Naive B cell (primary cell): ENCODE data around the gene ANKRD10. TPM values are rescaled to one million over a fixed set of nuclear protein-coding genes. Genes with fewer than 3 reads are reported as not detected.

Experiments used
- ATAC-seq, 2 donors: fragments of 150-1000 bp; cut with Tn5 transposase; 2 replicates each; pipeline ENCODE4 v1.10.0; 2021; ENCODE audit warnings: low read depth in 2 of 2, mild to moderate bottlenecking in 2 of 2, moderate library complexity in 2 of 2
- DNase-seq: peaks from one replicate; pipeline ENCODE4 v3.0.0; 2022
- H3K27ac Mint-ChIP-seq, 6 donors: one replicate each; pipeline ENCODE4 v1.8.0; 2020 to 2022; ENCODE audit warnings: mild to moderate bottlenecking in 6 of 6, mixed read lengths in 6 of 6, moderate library complexity in 5 of 6, inconsistent platforms in 2 of 6
- H3K27me3 Mint-ChIP-seq, 3 donors: one replicate each; pipeline ENCODE4 v1.8.0; 2021 to 2022; ENCODE audit warnings: mixed read lengths in 3 of 3, mild to moderate bottlenecking in 1 of 3
- H3K36me3 Mint-ChIP-seq, 2 donors: one replicate each; pipeline ENCODE4 v1.8.0; 2020 to 2022; ENCODE audit warnings: mixed read lengths in 2 of 2, inconsistent platforms in 1 of 2, mild to moderate bottlenecking in 1 of 2
- H3K4me1 Mint-ChIP-seq, 3 donors: one replicate each; pipeline ENCODE4 v1.8.0; 2020 to 2022; ENCODE audit warnings: mixed read lengths in 3 of 3, inconsistent platforms in 1 of 3, mild to moderate bottlenecking in 1 of 3, moderate library complexity in 1 of 3
- H3K4me3 Mint-ChIP-seq, 8 donors: one replicate each; pipeline ENCODE4 v1.8.0; 2020 to 2022; ENCODE audit warnings: mild to moderate bottlenecking in 8 of 8, mixed read lengths in 8 of 8, moderate library complexity in 8 of 8, inconsistent platforms in 2 of 8
- H3K9me3 Mint-ChIP-seq, 7 donors: one replicate each; pipeline ENCODE4 v1.8.0; 2020 to 2022; ENCODE audit warnings: mixed read lengths in 7 of 7, mild to moderate bottlenecking in 5 of 7, inconsistent platforms in 2 of 7, moderate library complexity in 1 of 7
- polyA plus RNA-seq, 6 donors: library from polyadenylated mRNA; unstranded; fragments of 300-500 nt; fragmentation: Illumina TruSeq; gene quantifications; one replicate each; pipeline ENCODE4 v1.2.3, GENCODE V29; 2021; ENCODE audit warnings: low read depth in 6 of 6

ANKRD10 gene
- polyA plus RNA-seq, 6 donors from 2014 or later = 85.0 to 127 (median 111) TPM

- no peak for DNase-seq
- Mint-ChIP-seq H3K27ac (no peak overlapping the region), H3K36me3 (peaks cover 0 to 13% of the 10 kb centered on the region in 2 donors), H3K27me3 (no peaks in the 10 kb centered on the region), H3K9me3 (no peaks in the 10 kb centered on the region), H3K4me3 (no peak overlapping the region), H3K4me1 (peaks cover 30 to 32% (median 31%) of the 10 kb centered on the region in 3 donors)
- no peak for ATAC-seq
These were observed 10.1 kb downstream of the ANKRD10 start for GRCh38 chr13:110904748-110905147.

GRCh38 chr13:110902370-110902769 is 12.5 kb downstream of the ANKRD10 start:
- H3K4me3 Mint-ChIP-seq = no peak overlapping the region
- peaks cover 8 to 14% (median 10%) of the 10 kb centered on the region in 3 donors for H3K4me1 Mint-ChIP-seq
- H3K36me3 Mint-ChIP-seq = no peaks in the 10 kb centered on the region

GRCh38 chr13:110897521-110897920 is 17.3 kb downstream of the ANKRD10 start:
- H3K36me3 Mint-ChIP-seq = peaks cover 0 to 8% of the 10 kb centered on the region in 2 donors
- no peak for ATAC-seq
- peaks cover 0 to 1% (median 0%) of the 10 kb centered on the region in 3 donors for H3K4me1 Mint-ChIP-seq
- H3K27me3 Mint-ChIP-seq = no peaks in the 10 kb centered on the region
- DNase-seq = no peak
- H3K4me3 Mint-ChIP-seq = no peak overlapping the region
- H3K27ac Mint-ChIP-seq = no peak overlapping the region
- no peaks in the 10 kb centered on the region for H3K9me3 Mint-ChIP-seq

More at GRCh38 chr13:110902370-110902769, 12.5 kb downstream of the ANKRD10 start:
- H3K9me3 Mint-ChIP-seq = no peaks in the 10 kb centered on the region
- no peak for DNase-seq
- no peak for ATAC-seq
- no peak overlapping the region for H3K27ac Mint-ChIP-seq
- H3K27me3 Mint-ChIP-seq = no peaks in the 10 kb centered on the region

- peaks cover 0 to 1% (median 0%) of the 10 kb centered on the region in 3 donors for H3K4me1 Mint-ChIP-seq
- ATAC-seq (no peak), DNase-seq (no peak)
- no peaks in the 10 kb centered on the region for H3K9me3 Mint-ChIP-seq
- no peak overlapping the region for H3K27ac Mint-ChIP-seq
- no peaks in the 10 kb centered on the region for H3K27me3 Mint-ChIP-seq
- H3K4me3 Mint-ChIP-seq = no peak overlapping the region
- H3K36me3 Mint-ChIP-seq = peaks cover 0 to 8% of the 10 kb centered on the region in 2 donors
These were observed 17.9 kb downstream of the ANKRD10 start for GRCh38 chr13:110897014-110897413.

- H3K4me3 Mint-ChIP-seq = no peak overlapping the region
- no peaks in the 10 kb centered on the region for H3K27me3 Mint-ChIP-seq
- DNase-seq (no peak), ATAC-seq (no peak)
- H3K27ac Mint-ChIP-seq = no peak overlapping the region
- H3K36me3 Mint-ChIP-seq = peaks cover 0 to 8% of the 10 kb centered on the region in 2 donors
- H3K9me3 Mint-ChIP-seq = no peaks in the 10 kb centered on the region
- H3K4me1 Mint-ChIP-seq = peaks cover 0 to 1% (median 0%) of the 10 kb centered on the region in 3 donors
These were observed 20.8 kb downstream of the ANKRD10 start for GRCh38 chr13:110894086-110894485.

- ATAC-seq (no peak), DNase-seq (no peak)
- no peaks in the 10 kb centered on the region for H3K9me3 Mint-ChIP-seq
- peaks cover 0 to 1% (median 0%) of the 10 kb centered on the region in 3 donors for H3K4me1 Mint-ChIP-seq
- no peaks in the 10 kb centered on the region for H3K27me3 Mint-ChIP-seq
- no peak overlapping the region for H3K4me3 Mint-ChIP-seq
- no peak overlapping the region for H3K27ac Mint-ChIP-seq
- peaks cover 0 to 8% of the 10 kb centered on the region in 2 donors for H3K36me3 Mint-ChIP-seq
These were observed 21.3 kb downstream of the ANKRD10 start for GRCh38 chr13:110893571-110893970.

GRCh38 chr13:110890279-110891165 is 24.3 kb downstream of the ANKRD10 start:
- Mint-ChIP-seq H3K4me3 (no peak overlapping the region), H3K27me3 (no peaks in the 10 kb centered on the region), H3K4me1 (peaks cover 0 to 4% (median 1%) of the 10 kb centered on the region in 3 donors), H3K27ac (peak overlapping the region in 1 of 6 donors; percentile 26), H3K36me3 (peaks cover 0 to 8% of the 10 kb centered on the region in 2 donors), H3K9me3 (no peaks in the 10 kb centered on the region)
- no peak for ATAC-seq
- DNase-seq = no peak

GRCh38 chr13:110888390-110888789 is 26.5 kb downstream of the ANKRD10 start:
- DNase-seq = no peak
- no peak for ATAC-seq
- Mint-ChIP-seq H3K4me3 (no peak overlapping the region), H3K4me1 (peaks cover 0 to 4% (median 0%) of the 10 kb centered on the region in 3 donors), H3K27me3 (no peaks in the 10 kb centered on the region), H3K27ac (peak overlapping the region in 2 of 6 donors; percentile 4 to 67), H3K36me3 (peaks cover 0 to 8% of the 10 kb centered on the region in 2 donors), H3K9me3 (no peaks in the 10 kb centered on the region)

GRCh38 chr13:110887597-110888333 is 27.1 kb downstream of the ANKRD10 start:
- DNase-seq (no peak), ATAC-seq (no peak)
- Mint-ChIP-seq H3K27me3 (no peaks in the 10 kb centered on the region), H3K4me3 (no peak overlapping the region), H3K27ac (peak overlapping the region in 3 of 6 donors; percentile 4 to 81 (median 67)), H3K9me3 (no peaks in the 10 kb centered on the region), H3K36me3 (peaks cover 0 to 3% of the 10 kb centered on the region in 2 donors), H3K4me1 (peaks cover 0 to 4% (median 0%) of the 10 kb centered on the region in 3 donors)

GRCh38 chr13:110886870-110887596 is 27.8 kb downstream of the ANKRD10 start:
- Mint-ChIP-seq H3K9me3 (no peaks in the 10 kb centered on the region), H3K27ac (peak overlapping the region in 3 of 6 donors; percentile 27 to 57 (median 47)), H3K36me3 (no peaks in the 10 kb centered on the region), H3K4me1 (peaks cover 0 to 4% (median 0%) of the 10 kb centered on the region in 3 donors), H3K4me3 (no peak overlapping the region), H3K27me3 (no peaks in the 10 kb centered on the region)
- no peak for DNase-seq
- no peak for ATAC-seq

GRCh38 chr13:110885966-110886869 is 28.7 kb downstream of the ANKRD10 start:
- H3K36me3 Mint-ChIP-seq = no peaks in the 10 kb centered on the region
- peaks cover 0 to 4% (median 0%) of the 10 kb centered on the region in 3 donors for H3K4me1 Mint-ChIP-seq
- no peak for DNase-seq
- H3K9me3 Mint-ChIP-seq = no peaks in the 10 kb centered on the region
- H3K27me3 Mint-ChIP-seq = no peaks in the 10 kb centered on the region
- no peak overlapping the region for H3K4me3 Mint-ChIP-seq
- ATAC-seq = no peak
- H3K27ac Mint-ChIP-seq = peak overlapping the region in 4 of 6 donors; percentile 39 to 60 (median 51)

- DNase-seq (no peak), ATAC-seq (no peak)
- peak overlapping the region in 3 of 6 donors; percentile 26 to 73 (median 55) for H3K27ac Mint-ChIP-seq
- H3K27me3 Mint-ChIP-seq = no peaks in the 10 kb centered on the region
- no peaks in the 10 kb centered on the region for H3K36me3 Mint-ChIP-seq
- H3K9me3 Mint-ChIP-seq = no peaks in the 10 kb centered on the region
- no peak overlapping the region for H3K4me3 Mint-ChIP-seq
- H3K4me1 Mint-ChIP-seq = peaks cover 0 to 4% (median 0%) of the 10 kb centered on the region in 3 donors
These were observed 29.4 kb downstream of the ANKRD10 start for GRCh38 chr13:110885516-110885915.
